GM19328 (cell line): ENCODE measurements around the gene GLIS1.

Experiments used
- ATAC-seq: cut with Tn5 transposase; IDR thresholded peaks from one replicate; pipeline ENCODE4 v1.9.1; 2021; ENCODE audit warnings: mild to moderate bottlenecking, moderate library complexity; ENCODE audit not compliant: unreplicated experiment

Gene GLIS1

DNA sequence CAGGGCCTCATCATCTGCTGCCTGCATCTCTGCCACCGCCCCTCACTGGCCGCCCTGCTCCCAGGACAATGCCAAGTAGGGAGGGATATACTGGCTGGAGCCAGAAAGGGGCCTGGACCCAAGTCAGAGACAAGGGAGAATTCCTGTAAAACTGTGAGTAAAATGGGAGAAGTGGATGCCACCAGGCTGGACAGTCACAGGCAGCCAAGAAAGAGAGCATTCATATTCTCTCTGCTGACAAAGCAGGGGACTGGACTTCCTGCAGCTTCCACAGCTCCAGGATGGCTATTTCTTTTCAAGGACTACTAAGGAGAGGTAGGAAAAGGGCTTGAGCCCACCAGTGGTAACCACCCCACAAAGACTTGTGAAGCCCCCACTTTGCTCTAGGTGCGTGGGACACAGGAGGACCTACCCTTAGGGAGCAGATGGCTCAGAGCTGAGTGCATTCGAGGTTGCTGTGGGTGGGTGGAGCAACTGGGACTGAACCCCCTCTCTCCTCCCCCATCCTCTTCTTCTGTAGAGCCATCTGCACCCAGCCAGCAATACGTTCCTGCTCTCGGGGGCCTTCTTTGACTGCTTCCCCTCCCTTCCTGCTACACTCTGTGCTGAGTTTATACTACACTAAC lies 57.5 kb downstream of the GLIS1 start:
- ATAC-seq, result no peak

- no peak for ATAC-seq
Measured at GRCh38 chr1:53680868-53681267, 58.1 kb downstream of the GLIS1 start.

DNA sequence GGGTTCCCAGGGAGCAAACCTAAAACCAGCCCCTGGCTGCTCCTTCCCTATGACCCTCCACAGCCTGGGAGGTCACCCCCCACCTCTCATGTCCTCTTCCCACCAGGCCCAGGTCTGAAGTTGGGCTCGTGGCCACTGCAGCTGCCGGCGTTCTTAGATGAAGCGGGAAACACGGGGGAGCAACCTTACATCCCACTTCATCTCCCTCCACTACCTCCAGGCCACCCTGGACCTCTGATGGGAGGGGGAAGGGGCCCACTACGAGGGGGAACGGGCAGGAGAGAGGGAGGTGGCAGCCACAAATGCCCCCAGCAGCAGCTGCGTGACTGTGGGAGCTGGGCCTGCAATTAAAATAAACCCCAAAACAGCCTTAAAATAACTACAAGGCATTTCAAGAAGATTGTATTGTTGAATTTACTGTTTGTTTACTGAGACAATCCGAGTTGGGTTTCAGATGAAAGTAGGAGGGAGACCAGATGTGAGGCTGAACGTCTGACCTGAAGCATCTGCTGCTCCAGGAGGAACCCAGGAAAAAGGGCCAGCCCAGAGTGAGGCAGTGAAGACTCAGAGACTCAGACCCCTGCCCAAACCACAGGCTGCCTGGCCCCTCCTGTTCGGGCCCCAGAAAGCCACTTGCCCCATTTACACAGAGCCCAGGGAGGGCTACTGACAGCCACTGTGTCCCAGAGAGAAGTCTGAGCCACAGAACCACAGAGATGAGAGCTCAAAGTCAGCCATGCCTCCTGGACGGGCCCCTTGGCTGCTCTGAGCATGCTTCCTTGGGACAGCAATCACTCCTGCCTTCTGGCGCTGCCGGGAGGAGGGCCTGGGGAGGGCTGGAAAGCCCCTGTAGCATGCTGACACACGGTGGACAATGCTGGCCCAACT lies 59.8 kb downstream of the GLIS1 start:
- no peak for ATAC-seq

- ATAC-seq, result no peak
Measured at GRCh38 chr1:53678507-53678906, 60.5 kb downstream of the GLIS1 start.

GRCh38 chr1:53678046-53678445 lies 60.9 kb downstream of the GLIS1 start:
- no peak for ATAC-seq

DNA sequence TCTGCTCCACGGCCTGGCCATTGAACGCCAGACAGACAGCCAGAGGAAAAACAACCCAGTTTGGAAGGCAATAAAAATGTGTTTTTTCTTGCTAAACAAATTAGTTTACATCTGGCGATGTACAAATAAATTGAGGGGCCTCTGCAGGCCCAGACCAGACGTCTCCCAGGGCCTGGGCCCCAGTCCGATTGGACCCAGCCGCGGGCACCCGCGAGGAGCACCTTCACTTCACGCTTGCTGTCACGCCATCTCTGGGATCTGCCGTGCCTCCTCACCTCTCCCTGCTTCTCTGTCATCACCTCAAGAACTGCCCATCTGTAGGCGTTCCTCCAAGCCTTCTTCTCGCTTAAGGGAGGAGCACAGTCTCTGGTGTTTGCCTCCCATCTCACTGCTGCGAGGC lies 61.5 kb downstream of the GLIS1 start:
- no peak for ATAC-seq

DNA sequence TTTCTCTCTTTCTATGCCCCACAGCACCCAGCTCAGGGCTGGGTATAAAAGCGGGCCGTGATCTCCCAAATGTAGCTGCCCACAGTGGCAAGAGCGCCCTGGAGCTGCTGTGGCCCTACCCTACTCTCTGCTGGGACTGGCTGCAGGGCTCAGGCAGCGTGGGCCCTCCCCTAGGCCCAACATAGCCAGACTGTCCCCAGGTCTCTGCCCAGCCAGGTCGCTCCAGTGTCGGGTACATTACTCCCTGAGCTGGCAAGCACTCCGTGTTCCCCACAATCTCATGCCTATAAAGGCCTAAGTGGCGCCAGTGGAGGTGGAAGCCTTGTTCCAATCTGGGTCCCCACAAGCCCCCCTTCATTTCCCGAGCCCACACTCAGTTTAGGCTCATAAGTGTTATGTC lies 66.2 kb downstream of the GLIS1 start:
- ATAC-seq, result no peak

DNA sequence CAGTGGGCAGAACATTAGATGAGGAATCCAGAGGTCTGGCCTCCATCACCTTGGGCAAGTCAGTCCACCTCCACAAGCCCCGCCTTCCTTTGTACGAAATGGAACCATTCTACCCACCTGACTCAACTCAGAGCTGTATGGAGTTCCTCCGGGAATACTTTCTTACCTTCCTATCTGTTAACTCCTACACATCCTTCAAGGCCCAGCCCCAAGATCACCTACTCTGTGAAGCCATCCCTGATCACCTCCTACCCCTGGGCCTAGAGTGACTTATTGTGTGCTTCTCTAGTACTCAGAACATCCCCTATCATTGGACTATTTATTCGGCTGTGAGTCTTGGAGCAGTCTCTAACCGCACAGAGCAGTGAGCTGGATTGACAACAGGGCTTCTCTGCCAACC lies 66.7 kb downstream of the GLIS1 start:
- ATAC-seq, result no peak

DNA sequence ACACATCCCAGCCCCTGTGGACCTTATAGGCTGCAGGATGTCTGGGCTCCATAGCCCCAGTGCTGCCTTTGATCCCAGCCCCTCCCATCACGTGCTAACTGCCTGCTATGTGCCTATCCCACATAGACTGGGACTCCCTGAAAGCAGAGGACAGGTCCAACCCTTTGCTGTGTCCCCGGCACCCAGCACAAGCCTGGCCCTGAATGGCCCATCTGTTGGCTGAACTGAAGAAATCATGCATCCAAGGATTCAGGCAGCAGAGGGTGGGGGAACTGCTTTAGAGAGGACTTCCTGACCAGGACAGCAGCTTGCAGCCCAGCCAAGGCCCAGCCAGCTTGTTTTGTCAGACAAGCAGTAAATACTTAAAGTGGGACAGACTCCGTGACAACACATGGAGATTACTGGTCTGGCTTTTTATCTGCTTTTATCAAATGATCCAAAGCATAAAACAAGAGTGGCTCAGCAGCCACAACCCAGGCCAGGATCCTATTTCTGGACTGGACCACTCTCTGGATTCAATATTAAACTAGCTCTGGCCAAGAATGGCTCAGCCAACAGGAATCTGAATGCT lies 69.3 kb downstream of the GLIS1 start:
- ATAC-seq, result no peak

DNA sequence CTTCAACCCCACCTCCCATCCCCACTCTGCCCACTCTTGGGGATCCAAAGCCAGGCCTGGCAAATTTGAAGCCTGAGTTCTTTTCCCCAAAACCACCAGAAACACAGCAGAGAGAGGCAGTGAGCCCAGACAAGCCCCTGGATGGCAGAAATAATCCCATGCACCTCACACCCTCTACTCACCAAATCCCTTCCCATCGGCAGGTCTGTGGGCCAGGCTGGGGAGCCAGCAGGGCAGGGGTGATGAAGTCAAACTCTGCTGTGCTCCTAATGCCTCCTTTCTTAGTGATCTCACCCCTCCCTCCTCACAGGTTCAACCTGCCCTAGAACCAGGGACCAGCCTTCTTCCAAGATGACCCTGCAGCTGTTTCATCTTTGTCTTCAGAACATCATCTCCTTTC lies 72.4 kb downstream of the GLIS1 start:
- ATAC-seq, result no peak

DNA sequence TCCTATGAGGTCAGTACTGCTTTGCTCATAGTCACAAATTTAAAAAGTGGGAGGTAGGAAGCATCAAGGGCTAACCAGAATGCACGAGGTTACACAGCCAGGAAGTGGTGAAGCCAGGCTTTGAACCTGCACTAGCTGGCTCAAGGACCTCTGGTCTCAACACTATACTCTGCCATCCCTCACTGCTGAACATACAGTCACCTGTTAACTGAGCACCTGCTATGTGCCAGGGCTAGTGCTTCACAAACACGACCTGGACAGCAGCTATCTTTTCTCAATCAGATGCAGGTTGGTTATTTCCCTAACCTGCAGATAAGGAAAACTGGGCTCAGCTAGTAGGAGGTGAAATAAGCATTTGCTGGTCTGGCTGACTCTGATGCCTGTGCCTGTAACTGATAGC lies 73.0 kb downstream of the GLIS1 start:
- no peak for ATAC-seq

GRCh38 chr1:53663529-53664300 lies 75.2 kb downstream of the GLIS1 start:
- no peak for ATAC-seq

- no peak for ATAC-seq
Measured at GRCh38 chr1:53662951-53663350, 76.0 kb downstream of the GLIS1 start.

- no peak for ATAC-seq
Measured at GRCh38 chr1:53662169-53662568, 76.8 kb downstream of the GLIS1 start.

- ATAC-seq, result no peak
Measured at GRCh38 chr1:53661496-53661895, 77.5 kb downstream of the GLIS1 start.

- ATAC-seq, result no peak
Measured at GRCh38 chr1:53660666-53661065, 78.3 kb downstream of the GLIS1 start.

GRCh38 chr1:53659436-53659835 lies 79.5 kb downstream of the GLIS1 start:
- no peak for ATAC-seq

- ATAC-seq, result no peak
Measured at GRCh38 chr1:53658489-53659230, 80.3 kb downstream of the GLIS1 start.

DNA sequence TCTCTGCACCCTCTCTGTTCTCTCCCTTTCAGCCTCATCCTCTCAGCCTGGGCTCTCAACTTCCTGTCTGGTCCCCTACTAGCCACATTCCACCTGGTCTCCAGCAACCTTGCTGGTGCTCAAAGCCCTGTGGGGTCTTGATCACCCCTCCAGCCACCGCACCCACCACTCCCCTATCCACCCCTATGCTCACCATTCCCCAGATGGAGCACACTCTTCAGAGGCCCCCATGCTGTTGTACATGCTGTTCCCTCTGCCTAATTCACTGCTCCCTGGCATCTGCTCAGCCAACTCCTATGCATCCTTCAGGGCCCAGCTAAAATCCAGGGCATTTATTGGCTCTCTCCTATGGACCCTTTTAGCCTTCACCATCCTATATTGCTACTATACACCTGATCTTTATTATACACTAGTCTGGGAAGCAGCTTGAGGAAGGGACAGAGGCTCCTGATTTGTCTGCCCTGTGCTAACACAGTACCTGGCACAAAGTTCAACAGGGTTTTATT lies 81.0 kb downstream of the GLIS1 start:
- no peak for ATAC-seq

- ATAC-seq, result no peak
Measured at GRCh38 chr1:53657531-53657805, 81.5 kb downstream of the GLIS1 start.
